Measurements from ENCODE around the gene SYMPK.

- TF ChIP-seq CTCF (IDR thresholded peaks at IDR 0.05 in 8 of 11, conservative IDR thresholded peaks at IDR 0.05 in 3 of 11), result no peak
- TF ChIP-seq POLR2AphosphoS5 (IDR thresholded peaks at IDR 0.05), result no peak
These were observed 10.3 kb upstream of the SYMPK start for GRCh38 chr19:45873219-45873772.

Data from spleen (tissue), 7 donors.